HepG2 (cell line): ENCODE data around the gene NFKBIL1.

Experiments
- SMARCE1 ChIP-seq: fragments of 450-650 bp; IDR thresholded peaks from 2 replicates; pipeline ENCODE4 v1.6.1; 2017; ENCODE audit warnings: borderline replicate concordance
- ZFP36L2 ChIP-seq: sonication (generic); formaldehyde crosslinking; IDR thresholded peaks from 2 replicates; pipeline ENCODE4 v1.4.0; 2020; ENCODE audit warnings: missing genetic modification reagents
- ZNF790 ChIP-seq: sonication (generic); formaldehyde crosslinking; IDR thresholded peaks from 2 replicates; pipeline ENCODE4 v1.8.0; 2022; ENCODE audit warnings: missing genetic modification reagents, mild to moderate bottlenecking, borderline replicate concordance

DNA sequence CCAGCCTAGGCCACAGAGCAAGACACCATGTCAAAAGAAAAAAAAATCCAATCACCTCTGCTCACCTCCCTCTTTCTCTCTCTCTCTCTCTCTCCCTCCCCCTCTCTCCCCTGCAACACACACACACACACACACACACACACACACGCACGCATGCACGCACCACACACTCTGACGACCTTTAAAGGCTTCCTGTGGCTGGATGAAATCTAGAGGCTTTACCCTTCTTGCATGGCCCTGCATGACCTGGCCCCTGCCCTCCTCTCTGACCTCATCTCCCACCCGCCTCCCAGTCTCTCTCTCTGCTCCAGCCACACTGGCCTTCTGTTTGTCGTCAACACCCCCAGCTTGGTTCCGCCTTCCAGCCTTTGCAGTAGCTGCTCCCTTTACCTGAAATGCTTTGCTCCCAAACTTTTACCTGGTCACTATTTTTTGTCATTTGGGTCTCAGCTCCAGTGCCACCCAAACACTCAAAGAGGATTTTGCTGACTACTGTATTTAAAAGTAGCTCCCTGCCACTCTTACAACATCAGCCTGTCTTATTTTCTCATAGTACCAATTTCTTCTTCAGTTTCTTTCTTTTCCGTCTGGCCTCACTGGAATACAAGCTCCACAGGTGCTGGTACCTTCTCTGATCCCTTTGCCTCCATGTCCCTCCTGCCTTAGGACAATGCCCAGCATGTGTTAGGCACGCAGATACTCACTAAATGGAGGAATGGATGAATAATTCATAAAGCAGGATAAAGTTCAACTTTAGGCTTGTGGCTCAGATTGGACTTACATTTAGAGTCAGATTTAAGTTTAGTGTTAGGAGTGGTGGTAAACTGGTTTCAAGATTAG lies 20.3 kb downstream of the NFKBIL1 start:
- no peak for TF ChIP-seq ZNF790
- no peak for TF ChIP-seq ZFP36L2
- no peak for TF ChIP-seq SMARCE1
